Memory B cell (primary cell): Measurements from ENCODE around the gene AMHR2.
"Not testable (repeated sequence)": the region's sequence is repeated elsewhere in the genome, so short reads cannot be mapped to it uniquely, and the experiment has no call there.

Source experiments
- ATAC-seq: fragments of 150-1000 bp; cut with Tn5 transposase; 2 replicates; pipeline ENCODE4 v1.10.0; 2021; ENCODE audit warnings: low read depth, mild to moderate bottlenecking, moderate library complexity
- DNase-seq, 2 donors: peaks; one replicate each; pipeline ENCODE4 v3.0.0; 2022; ENCODE audit warnings: low spot score in 2 of 2
- H3K27ac Mint-ChIP-seq: one replicate; pipeline ENCODE4 v1.8.0; 2022; ENCODE audit warnings: mild to moderate bottlenecking, moderate library complexity, mixed read lengths
- H3K27me3 Mint-ChIP-seq: one replicate; pipeline ENCODE4 v1.8.0; 2022; ENCODE audit warnings: mixed read lengths
- H3K36me3 Mint-ChIP-seq: one replicate; pipeline ENCODE4 v1.8.0; 2022; ENCODE audit warnings: mild to moderate bottlenecking, mixed read lengths
- H3K4me1 Mint-ChIP-seq: one replicate; pipeline ENCODE4 v1.8.0; 2022; ENCODE audit warnings: mixed read lengths
- H3K4me3 Mint-ChIP-seq: one replicate; pipeline ENCODE4 v1.8.0; 2022; ENCODE audit warnings: mild to moderate bottlenecking, moderate library complexity, mixed read lengths
- H3K9me3 Mint-ChIP-seq: one replicate; pipeline ENCODE4 v1.8.0; 2022; ENCODE audit warnings: mixed read lengths

AMHR2 gene

GRCh38 chr12:53423597-53423996, at the start of gene AMHR2:
Gene AMHR2 (plus strand): TSS chr12:53423855. CDS start chr12:53423935, 80 bp downstream.
- peaks cover 12% of the 10 kb centered on the region for H3K4me1 Mint-ChIP-seq
- no peaks in the 10 kb centered on the region for H3K9me3 Mint-ChIP-seq
- no peak within 1 kb of the TSS for H3K27ac Mint-ChIP-seq
- H3K27me3 Mint-ChIP-seq: no peaks in the 10 kb centered on the region
- DNase-seq (no peak), ATAC-seq (no peak)
- H3K4me3 Mint-ChIP-seq: no peak within 1 kb of the TSS
- no peaks in the 10 kb centered on the region for H3K36me3 Mint-ChIP-seq

GRCh38 chr12:53374277-53374676, 49.4 kb upstream of the AMHR2 start:
- H3K27ac Mint-ChIP-seq, ATAC-seq, H3K27me3 Mint-ChIP-seq, DNase-seq, H3K9me3 Mint-ChIP-seq, H3K36me3 Mint-ChIP-seq, H3K4me3 Mint-ChIP-seq: not testable (repeated sequence)
- peaks cover 19% of the 10 kb centered on the region for H3K4me1 Mint-ChIP-seq

GRCh38 chr12:53376747-53377146, 46.9 kb upstream of the AMHR2 start:
- H3K27ac Mint-ChIP-seq: no peak overlapping the region
- H3K27me3 Mint-ChIP-seq: no peaks in the 10 kb centered on the region
- DNase-seq (no peak), ATAC-seq (no peak)
- H3K4me1 Mint-ChIP-seq: peaks cover 22% of the 10 kb centered on the region
- peaks cover 7% of the 10 kb centered on the region for H3K36me3 Mint-ChIP-seq
- H3K4me3 Mint-ChIP-seq: no peak overlapping the region
- no peaks in the 10 kb centered on the region for H3K9me3 Mint-ChIP-seq

GRCh38 chr12:53378222-53378621, 45.4 kb upstream of the AMHR2 start:
- Mint-ChIP-seq H3K4me3 (no peak overlapping the region), H3K36me3 (peaks cover 14% of the 10 kb centered on the region), H3K27me3 (no peaks in the 10 kb centered on the region), H3K9me3 (no peaks in the 10 kb centered on the region), H3K27ac (no peak overlapping the region), H3K4me1 (peaks cover 27% of the 10 kb centered on the region)
- no peak for ATAC-seq
- DNase-seq: no peak

- Mint-ChIP-seq H3K36me3 (peaks cover 18% of the 10 kb centered on the region), H3K4me3 (no peak overlapping the region), H3K9me3 (no peaks in the 10 kb centered on the region), H3K27ac (no peak overlapping the region), H3K27me3 (no peaks in the 10 kb centered on the region), H3K4me1 (peaks cover 31% of the 10 kb centered on the region)
- ATAC-seq: no peak
- no peak for DNase-seq
Measured at GRCh38 chr12:53378724-53379388, 44.8 kb upstream of the AMHR2 start.

- ATAC-seq: peak; percentile 71
- H3K27me3 Mint-ChIP-seq: no peaks in the 10 kb centered on the region
- peak; percentile 96 to 100 for DNase-seq
Measured at GRCh38 chr12:53379389-53380103, 44.1 kb upstream of the AMHR2 start.

GRCh38 chr12:53380104-53380793, 43.4 kb upstream of the AMHR2 start, which contains the start of gene SP1:
Gene SP1 (plus strand): TSS chr12:53380176. CDS start chr12:53380292, 116 bp downstream.
- Mint-ChIP-seq H3K27me3 (no peaks in the 10 kb centered on the region), H3K27ac (peak within 1 kb of the TSS; percentile 88), H3K36me3 (peaks cover 20% of the 10 kb centered on the region), H3K9me3 (no peaks in the 10 kb centered on the region), H3K4me1 (peaks cover 31% of the 10 kb centered on the region), H3K4me3 (peak within 1 kb of the TSS; percentile 92)
- DNase-seq (peak; percentile 82 to 85), ATAC-seq (peak; percentile 54)

More at GRCh38 chr12:53379389-53380103, 44.1 kb upstream of the AMHR2 start:
- Mint-ChIP-seq H3K4me3 (no peak overlapping the region), H3K36me3 (peaks cover 19% of the 10 kb centered on the region), H3K4me1 (peaks cover 31% of the 10 kb centered on the region), H3K9me3 (no peaks in the 10 kb centered on the region), H3K27ac (no peak overlapping the region)

GRCh38 chr12:53380794-53381730, 42.6 kb upstream of the AMHR2 start:
- Mint-ChIP-seq H3K27ac (peak overlapping the region; percentile 88), H3K4me3 (peak overlapping the region; percentile 92), H3K4me1 (peaks cover 34% of the 10 kb centered on the region), H3K36me3 (peaks cover 23% of the 10 kb centered on the region), H3K9me3 (no peaks in the 10 kb centered on the region), H3K27me3 (no peaks in the 10 kb centered on the region)
- DNase-seq: no peak
- no peak for ATAC-seq

GRCh38 chr12:53381731-53382630, 41.7 kb upstream of the AMHR2 start:
- Mint-ChIP-seq H3K4me3 (peak overlapping the region; percentile 92), H3K27ac (peak overlapping the region; percentile 88), H3K27me3 (no peaks in the 10 kb centered on the region), H3K36me3 (peaks cover 24% of the 10 kb centered on the region), H3K9me3 (no peaks in the 10 kb centered on the region), H3K4me1 (peaks cover 36% of the 10 kb centered on the region)
- DNase-seq (peak; percentile 32 to 36), ATAC-seq (no peak)

- ATAC-seq: no peak
- Mint-ChIP-seq H3K4me1 (peaks cover 40% of the 10 kb centered on the region), H3K27me3 (no peaks in the 10 kb centered on the region), H3K9me3 (no peaks in the 10 kb centered on the region), H3K4me3 (peak overlapping the region; percentile 92), H3K36me3 (peaks cover 26% of the 10 kb centered on the region), H3K27ac (no peak overlapping the region)
- DNase-seq: no peak
Measured at GRCh38 chr12:53383258-53383657, 40.4 kb upstream of the AMHR2 start.

- H3K9me3 Mint-ChIP-seq, H3K27me3 Mint-ChIP-seq, DNase-seq, ATAC-seq: not testable (repeated sequence)
- peaks cover 31% of the 10 kb centered on the region for H3K36me3 Mint-ChIP-seq
- H3K27ac Mint-ChIP-seq: peak overlapping the region; percentile 74
- H3K4me1 Mint-ChIP-seq: peaks cover 44% of the 10 kb centered on the region
- H3K4me3 Mint-ChIP-seq: peak overlapping the region; percentile 71
Measured at GRCh38 chr12:53386381-53386780, 37.3 kb upstream of the AMHR2 start.

- ATAC-seq (no peak), DNase-seq (no peak)
- no peaks in the 10 kb centered on the region for H3K27me3 Mint-ChIP-seq
- no peak overlapping the region for H3K27ac Mint-ChIP-seq
- H3K36me3 Mint-ChIP-seq: peaks cover 19% of the 10 kb centered on the region
- peaks cover 24% of the 10 kb centered on the region for H3K4me1 Mint-ChIP-seq
- H3K4me3 Mint-ChIP-seq: no peak overlapping the region
- H3K9me3 Mint-ChIP-seq: no peaks in the 10 kb centered on the region
Measured at GRCh38 chr12:53388932-53389331, 34.7 kb upstream of the AMHR2 start.
